Naive thymus-derived CD8-positive, alpha-beta T cell (primary cell): ENCODE results near the gene RAVER1. TPM values are rescaled to one million over a fixed set of nuclear protein-coding genes. Genes with fewer than 3 reads are reported as not detected.
"Not testable (repeated sequence)": the region's sequence is repeated elsewhere in the genome, so short reads cannot be mapped to it uniquely, and the experiment has no call there.

Experiments
- ATAC-seq, 2 donors: fragments of 150-1000 bp; cut with Tn5 transposase in 1 of 2; sonication (Bioruptor Pico), chemical (Tn5 transposase) in 1 of 2; 1 replicate in 1 of 2; 2 replicates in 1 of 2; pipeline ENCODE4 v1.10.0; 2021; ENCODE audit warnings: mild to moderate bottlenecking in 2 of 2, moderate library complexity in 2 of 2
- POLR2A ChIA-PET: fragments of 350-600 bp; sonication (Branson Sonifier 250); formaldehyde crosslinking; loops from one replicate; lab custom pipeline; 2021; ENCODE audit warnings: antibody characterized with exemption; lab: Charles Lee
- DNase-seq, 10 donors: peaks; one replicate each; pipeline versions ENCODE4 v3.0.0 to v3.0.0-alpha.2; 2020 to 2022
- H3K27ac Mint-ChIP-seq, 10 donors: one replicate each; pipeline ENCODE4 v1.8.0; 2020 to 2022; ENCODE audit warnings: mild to moderate bottlenecking in 10 of 10, mixed read lengths in 10 of 10, moderate library complexity in 4 of 10, inconsistent platforms in 1 of 10
- H3K27me3 Mint-ChIP-seq, 5 donors: one replicate each; pipeline ENCODE4 v1.8.0; 2021 to 2022; ENCODE audit warnings: mixed read lengths in 5 of 5
- H3K36me3 Mint-ChIP-seq, 3 donors: one replicate each; pipeline ENCODE4 v1.8.0; 2020 to 2022; ENCODE audit warnings: mixed read lengths in 3 of 3, mild to moderate bottlenecking in 2 of 3, inconsistent platforms in 1 of 3
- H3K4me1 Mint-ChIP-seq, 4 donors: one replicate each; pipeline ENCODE4 v1.8.0; 2021 to 2022; ENCODE audit warnings: mixed read lengths in 4 of 4
- H3K4me3 Mint-ChIP-seq, 10 donors: one replicate each; pipeline ENCODE4 v1.8.0; 2020 to 2022; ENCODE audit warnings: mild to moderate bottlenecking in 10 of 10, mixed read lengths in 10 of 10, moderate library complexity in 6 of 10, inconsistent platforms in 1 of 10
- H3K9me3 Mint-ChIP-seq, 9 donors: one replicate each; pipeline ENCODE4 v1.8.0; 2020 to 2022; ENCODE audit warnings: mixed read lengths in 9 of 9, mild to moderate bottlenecking in 3 of 9, inconsistent platforms in 1 of 9, moderate library complexity in 1 of 9
- polyA plus RNA-seq, 3 donors: library from polyadenylated mRNA; unstranded; fragments of 300-500 nt; fragmentation: Illumina TruSeq; gene quantifications; one replicate each; pipeline ENCODE4 v1.2.3, GENCODE V29; 2021
- total RNA-seq, 8 experiments: library from RNA in 2 of 8; stranded (reverse) in 2 of 8; gene quantifications; one replicate each; pipeline ENCODE4 v1.2.3 and lab custom pipeline; 2021 to 2026

RAVER1 gene
- total and polyA plus RNA-seq, 5 experiments from 2014 or later = 11.2 to 55.8 (median 23.6) TPM

- Mint-ChIP-seq H3K4me1 (peaks cover 27 to 64% (median 50%) of the 10 kb centered on the region in 4 donors), H3K36me3 (peaks cover 9 to 26% (median 10%) of the 10 kb centered on the region in 3 donors), H3K4me3 (peak within 1 kb of the TSS; percentile 42 to 91 (median 78)), H3K27me3 (peaks cover 8 to 41% (median 23%) of the 10 kb centered on the region in 5 donors), H3K27ac (peak within 1 kb of the TSS in 2 of 10 donors; percentile 12 to 23), H3K9me3 (no peaks in the 10 kb centered on the region)
- POLR2A ChIA-PET = interaction anchor here (0.5 to 1.6 kb wide), 3 partner anchors 16 to 345 kb away, joined by 3 to 5 read pairs (median 3); partner anchors contain the start of genes ICAM1 and TYK2
- ATAC-seq (no peak), DNase-seq (no peak)
Observed at GRCh38 chr19:10286803-10287737, 46.3 kb downstream of the RAVER1 start, which contains the start of gene ICAM4. Gene ICAM4, plus strand, starts transcription at chr19:10286955. Its CDS starts 58 bp downstream, at chr19:10287013.

DNA sequence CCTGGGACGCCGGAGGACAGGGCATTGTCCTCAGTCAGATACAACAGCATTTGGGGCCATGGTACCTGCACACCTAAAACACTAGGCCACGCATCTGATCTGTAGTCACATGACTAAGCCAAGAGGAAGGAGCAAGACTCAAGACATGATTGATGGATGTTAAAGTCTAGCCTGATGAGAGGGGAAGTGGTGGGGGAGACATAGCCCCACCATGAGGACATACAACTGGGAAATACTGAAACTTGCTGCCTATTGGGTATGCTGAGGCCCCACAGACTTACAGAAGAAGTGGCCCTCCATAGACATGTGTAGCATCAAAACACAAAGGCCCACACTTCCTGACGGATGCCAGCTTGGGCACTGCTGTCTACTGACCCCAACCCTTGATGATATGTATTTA lies 47.9 kb downstream of the RAVER1 start:
- Mint-ChIP-seq H3K4me1 (peaks cover 18 to 50% (median 34%) of the 10 kb centered on the region in 4 donors), H3K36me3 (peaks cover 9 to 33% (median 10%) of the 10 kb centered on the region in 3 donors), H3K4me3 (no peak overlapping the region), H3K27ac (peak overlapping the region in 1 of 10 donors; percentile 26), H3K9me3 (no peaks in the 10 kb centered on the region), H3K27me3 (peaks cover 2 to 25% (median 14%) of the 10 kb centered on the region in 5 donors)
- POLR2A ChIA-PET = interaction anchor here (0.6 to 1.6 kb wide), 3 partner anchors 15 to 702 kb away, joined by 3 to 5 read pairs (median 4); partner anchors contain the start of genes ICAM1 and TYK2
- no peak for ATAC-seq
- DNase-seq = no peak

- no peak overlapping the region for H3K4me3 Mint-ChIP-seq
- ATAC-seq (no peak), DNase-seq (no peak)
- H3K27ac Mint-ChIP-seq = no peak overlapping the region
- POLR2A ChIA-PET = no interaction called here
- H3K9me3 Mint-ChIP-seq = no peaks in the 10 kb centered on the region
- peaks cover 2 to 21% (median 10%) of the 10 kb centered on the region in 5 donors for H3K27me3 Mint-ChIP-seq
- H3K4me1 Mint-ChIP-seq = peaks cover 17 to 49% (median 32%) of the 10 kb centered on the region in 4 donors
- peaks cover 9 to 34% (median 10%) of the 10 kb centered on the region in 3 donors for H3K36me3 Mint-ChIP-seq
Observed at GRCh38 chr19:10284960-10285278, 48.4 kb downstream of the RAVER1 start.

GRCh38 chr19:10284065-10284959 lies 49.0 kb downstream of the RAVER1 start:
- POLR2A ChIA-PET = no interaction called here
- Mint-ChIP-seq H3K36me3 (peaks cover 9 to 38% (median 10%) of the 10 kb centered on the region in 3 donors), H3K27me3 (peaks cover 2 to 19% (median 10%) of the 10 kb centered on the region in 5 donors), H3K4me3 (no peak overlapping the region), H3K27ac (no peak overlapping the region), H3K4me1 (peaks cover 20 to 52% (median 35%) of the 10 kb centered on the region in 4 donors), H3K9me3 (no peaks in the 10 kb centered on the region)
- ATAC-seq (no peak), DNase-seq (no peak)

- Mint-ChIP-seq H3K27me3 (peaks cover 2 to 11% (median 5%) of the 10 kb centered on the region in 5 donors), H3K36me3 (peaks cover 9 to 42% (median 10%) of the 10 kb centered on the region in 3 donors), H3K4me3 (no peak overlapping the region), H3K9me3 (no peaks in the 10 kb centered on the region), H3K4me1 (peaks cover 15 to 48% (median 30%) of the 10 kb centered on the region in 4 donors), H3K27ac (no peak overlapping the region)
- ATAC-seq = no peak
- DNase-seq = no peak
- POLR2A ChIA-PET = interaction anchor here (1.1 kb wide), 1 partner anchor 105 kb away, joined by 3 read pairs; no protein-coding TSS in a partner anchor
Observed at GRCh38 chr19:10283301-10284064, 49.8 kb downstream of the RAVER1 start.

GRCh38 chr19:10282043-10282442 lies 51.3 kb downstream of the RAVER1 start:
- H3K9me3 Mint-ChIP-seq, H3K27me3 Mint-ChIP-seq, ATAC-seq, H3K4me3 Mint-ChIP-seq, POLR2A ChIA-PET, DNase-seq, H3K27ac Mint-ChIP-seq: not testable (repeated sequence)
- peaks cover 9 to 47% (median 13%) of the 10 kb centered on the region in 3 donors for H3K36me3 Mint-ChIP-seq
- peaks cover 12 to 36% (median 17%) of the 10 kb centered on the region in 4 donors for H3K4me1 Mint-ChIP-seq

DNA sequence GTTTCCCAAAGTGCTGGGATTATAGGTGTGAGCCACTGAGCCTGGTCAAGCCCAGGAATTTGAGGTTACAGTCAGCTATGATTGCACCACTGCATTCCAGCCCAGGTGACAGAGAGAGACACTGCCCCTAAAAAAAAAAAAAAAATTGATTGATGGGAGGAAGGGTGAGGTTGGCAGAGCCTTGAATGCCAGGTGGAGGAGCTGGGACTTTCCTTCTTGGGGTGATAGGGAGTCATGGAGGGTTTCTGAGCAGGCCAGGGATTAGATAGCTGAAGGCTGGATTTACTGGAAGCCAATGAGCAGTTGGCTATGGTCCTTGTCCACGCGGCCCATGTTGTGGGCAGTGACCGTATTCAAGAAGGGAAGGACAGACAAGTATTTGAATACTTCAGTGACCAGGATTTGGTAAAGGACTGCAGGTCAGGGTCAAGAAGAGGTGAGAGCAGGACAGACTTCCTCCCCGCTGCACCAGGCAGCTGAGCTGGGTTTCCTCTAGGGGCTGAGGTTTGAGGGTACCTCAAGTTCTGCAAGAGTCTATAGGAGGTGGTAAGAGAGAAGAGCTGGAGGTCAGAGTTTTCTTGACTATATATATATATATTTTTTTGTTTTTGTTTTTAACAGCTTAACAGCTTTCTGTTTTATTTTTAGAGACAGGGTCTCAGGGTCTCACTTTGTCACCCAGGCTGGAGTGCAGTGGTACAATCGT lies 53.4 kb downstream of the RAVER1 start:
- DNase-seq (no peak), ATAC-seq (no peak)
- Mint-ChIP-seq H3K27ac (peak overlapping the region in 9 of 10 donors; percentile 14 to 81 (median 68)), H3K27me3 (no peaks in the 10 kb centered on the region), H3K9me3 (no peaks in the 10 kb centered on the region), H3K4me3 (peak overlapping the region in 3 of 10 donors; percentile 21 to 49 (median 35)), H3K4me1 (peaks cover 4 to 16% (median 12%) of the 10 kb centered on the region in 4 donors), H3K36me3 (peaks cover under 1 to 49% (median 9%) of the 10 kb centered on the region in 3 donors)
- POLR2A ChIA-PET = interaction anchor here (0.6 to 1.3 kb wide), 3 partner anchors 9 to 686 kb away, joined by 3 to 6 read pairs (median 4); partner anchors contain the start of genes ICAM1 and ICAM5

GRCh38 chr19:10278935-10279334 lies 54.4 kb downstream of the RAVER1 start:
- peak overlapping the region in 2 of 10 donors; percentile 22 to 70 for H3K27ac Mint-ChIP-seq
- no peak overlapping the region for H3K4me3 Mint-ChIP-seq
- POLR2A ChIA-PET = interaction anchor here (0.6 kb wide), 1 partner anchor 77 kb away, joined by 4 read pairs; no protein-coding TSS in a partner anchor
- H3K9me3 Mint-ChIP-seq = no peaks in the 10 kb centered on the region
- DNase-seq (no peak), ATAC-seq (no peak)
- no peaks in the 10 kb centered on the region for H3K27me3 Mint-ChIP-seq
- peaks cover 6 to 16% (median 14%) of the 10 kb centered on the region in 4 donors for H3K4me1 Mint-ChIP-seq
- H3K36me3 Mint-ChIP-seq = peaks cover 0 to 47% (median 4%) of the 10 kb centered on the region in 3 donors

DNA sequence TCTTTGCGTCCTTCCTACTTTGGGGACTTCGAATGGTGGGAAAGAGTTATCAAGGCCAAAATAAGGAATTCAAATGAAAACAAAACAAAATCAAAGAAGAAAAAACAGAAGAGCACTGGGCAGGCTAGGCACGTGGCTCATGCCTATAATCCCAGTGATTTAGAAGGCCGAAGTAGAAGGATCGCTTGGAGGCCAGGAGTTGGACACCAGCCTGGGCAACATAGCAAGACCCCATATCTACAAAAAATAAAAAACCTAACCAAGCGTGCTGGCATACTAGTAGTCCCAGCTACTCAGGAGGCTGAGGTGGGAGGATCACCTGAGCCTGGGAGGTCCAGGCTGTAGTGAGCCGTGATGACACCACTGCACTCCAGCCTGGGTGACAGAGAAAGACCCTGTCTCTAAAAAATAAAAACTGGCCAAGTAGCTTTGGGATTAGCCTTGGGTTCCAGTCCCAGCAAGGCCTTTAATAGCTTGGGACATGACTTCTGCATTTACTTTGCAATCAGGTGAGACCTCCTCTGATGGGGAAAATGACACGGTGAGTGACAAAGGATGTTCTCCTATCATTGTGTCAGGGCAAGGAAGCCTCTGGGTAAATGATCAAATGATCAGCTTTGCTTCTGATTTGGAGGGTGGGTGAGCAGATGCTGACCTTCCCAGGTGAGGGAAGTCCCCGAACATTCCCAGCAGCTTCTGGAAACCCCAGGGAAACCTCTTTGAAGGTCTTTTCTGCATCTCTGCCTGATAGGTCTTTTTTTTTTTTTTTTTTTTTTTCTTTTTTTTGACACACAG lies 55.3 kb downstream of the RAVER1 start:
- Mint-ChIP-seq H3K27me3 (no peaks in the 10 kb centered on the region), H3K27ac (peak overlapping the region in 4 of 10 donors; percentile 15 to 70 (median 51)), H3K4me1 (peaks cover 6 to 17% (median 15%) of the 10 kb centered on the region in 4 donors), H3K9me3 (no peaks in the 10 kb centered on the region), H3K4me3 (no peak overlapping the region), H3K36me3 (peaks cover 0 to 39% (median 3%) of the 10 kb centered on the region in 3 donors)
- no peak for ATAC-seq
- POLR2A ChIA-PET = no interaction called here
- no peak for DNase-seq

DNA sequence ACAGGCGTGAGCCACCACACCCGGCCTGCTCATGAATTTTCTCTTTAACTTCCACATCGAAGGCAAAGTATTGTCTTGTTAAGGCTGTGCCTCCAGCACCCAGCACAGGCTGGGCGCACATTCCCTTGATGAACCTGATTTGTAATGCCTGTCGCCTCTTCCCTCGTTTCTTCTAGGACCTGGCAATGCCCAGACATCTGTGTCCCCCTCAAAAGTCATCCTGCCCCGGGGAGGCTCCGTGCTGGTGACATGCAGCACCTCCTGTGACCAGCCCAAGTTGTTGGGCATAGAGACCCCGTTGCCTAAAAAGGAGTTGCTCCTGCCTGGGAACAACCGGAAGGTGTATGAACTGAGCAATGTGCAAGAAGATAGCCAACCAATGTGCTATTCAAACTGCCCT lies 58.7 kb downstream of the RAVER1 start:
- DNase-seq (no peak), ATAC-seq (no peak)
- POLR2A ChIA-PET = no interaction called here
- peaks cover 6 to 33% (median 26%) of the 10 kb centered on the region in 4 donors for H3K4me1 Mint-ChIP-seq
- no peaks in the 10 kb centered on the region for H3K27me3 Mint-ChIP-seq
- peak overlapping the region in 6 of 10 donors; percentile 39 to 81 (median 70) for H3K27ac Mint-ChIP-seq
- H3K9me3 Mint-ChIP-seq = no peaks in the 10 kb centered on the region
- peaks cover 0 to 26% (median 3%) of the 10 kb centered on the region in 3 donors for H3K36me3 Mint-ChIP-seq
- H3K4me3 Mint-ChIP-seq = peak overlapping the region in 2 of 10 donors; percentile 17 to 36
